H1 (cell line): ENCODE data around the gene MSI2. TPM values are rescaled to one million over a fixed set of nuclear protein-coding genes. Genes with fewer than 3 reads are reported as not detected.

ENCODE experiments used
- CTBP2 ChIP-seq: IDR thresholded peaks from 2 replicates; pipeline ENCODE4 v1.7.0; 2011; ENCODE audit warnings: borderline replicate concordance, mild to moderate bottlenecking, moderate library complexity, mixed read lengths, low read length; ENCODE audit not compliant: insufficient read depth, insufficient read length
- EP300 ChIP-seq, 2 experiments: IDR thresholded peaks; 1 replicate in 1 of 2; 2 replicates in 1 of 2; pipeline ENCODE4 v1.6.1; 2011 to 2012; ENCODE audit warnings: low read depth in 2 of 2, low read length in 2 of 2, mild to moderate bottlenecking in 2 of 2, borderline replicate concordance in 1 of 2, inconsistent platforms in 1 of 2, moderate library complexity in 1 of 2
- GTF2F1 ChIP-seq: IDR thresholded peaks from 2 replicates; pipeline ENCODE4 v1.6.1; 2012; ENCODE audit warnings: low read depth, low read length, improper control_type of control experiment, borderline replicate concordance
- JUND ChIP-seq: IDR thresholded peaks from 2 replicates; pipeline ENCODE4 v1.6.1; 2011; ENCODE audit warnings: mild to moderate bottlenecking, improper control_type of control experiment, low read length
- SIX5 ChIP-seq: IDR thresholded peaks from 2 replicates; pipeline ENCODE4 v1.6.1; 2011; ENCODE audit warnings: mild to moderate bottlenecking, low read depth, low read length
- SP1 ChIP-seq: IDR thresholded peaks from 2 replicates; pipeline ENCODE4 v1.6.1; 2011; ENCODE audit warnings: low read depth, low read length
- polyA plus RNA-seq, 7 experiments: library from polyadenylated mRNA; depleted of rRNA in 3 of 7; stranded (reverse) in 5 of 7; unstranded in 2 of 7; fragments of >200 nt in 5 of 7; fragments of 200-250 nt in 2 of 7; gene quantifications; 1 replicate in 5 of 7; 2 replicates in 1 of 7; 4 replicates in 1 of 7; pipeline versions ENCODE4 v1.2.1 to v1.2.3, GENCODE V29; 2011 to 2013; ENCODE audit warnings: missing spikeins in 2 of 7, mixed read lengths in 2 of 7
- total RNA-seq: library from RNA; stranded (reverse); fragmentation: NEBNext Ultra II Directional; extraction: Animal tissue kit (Norgen Biotek cat#: 25700); gene quantifications from 2 replicates; pipeline ENCODE4 v1.2.1, GENCODE V29; 2021
- TF ChIP-seq, protein P1 (sequence below), 3 experiments: IDR thresholded peaks; 1 replicate in 2 of 3; 2 replicates in 1 of 3; pipeline versions ENCODE4 v1.5.1 to v1.6.1; 2011; ENCODE audit warnings: low read length in 3 of 3, mild to moderate bottlenecking in 3 of 3, inconsistent platforms in 2 of 3, low read depth in 1 of 3, moderate library complexity in 1 of 3; ENCODE audit not compliant: insufficient read depth in 1 of 3; ENCODE audit errors: control extremely low read depth in 1 of 3

MSI2 gene
- total and polyA plus RNA-seq, 2 of the 8 experiments (the other 6 are each of a cell fraction or from before 2014, with no cell fraction given) = 36.7 to 80.6 TPM

DNA sequence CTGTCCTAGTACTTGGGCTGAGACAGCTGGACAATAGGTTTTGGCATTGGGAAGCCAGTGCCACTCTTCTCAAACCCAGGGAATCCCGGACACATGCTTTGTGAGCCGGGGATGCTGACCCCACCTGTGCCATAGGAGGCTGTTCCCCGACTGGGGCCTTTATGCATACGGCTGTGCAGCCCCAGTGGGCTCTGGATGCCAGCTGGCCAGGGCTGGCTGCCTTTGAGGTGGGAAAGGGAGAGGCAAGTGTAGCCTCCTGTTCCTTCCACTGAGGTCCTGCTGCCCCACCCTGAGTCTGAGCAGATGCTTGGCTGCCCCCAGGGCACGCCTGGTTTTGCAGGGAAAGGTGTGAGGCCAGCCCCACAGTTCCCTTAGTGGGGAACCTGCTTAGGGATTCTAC lies 383.1 kb downstream of the MSI2 start (continued):
- TF ChIP-seq EP300 (IDR thresholded peaks at IDR 0.05; ENCODE audit: borderline replicate concordance in 1 of 2, low read depth in 2 of 2, low read length in 2 of 2) (no peak), GTF2F1 (no peak), JUND (no peak), CTBP2 (no peak), SP1 (no peak), SIX5 (no peak)
- TF ChIP-seq, protein P1, sequence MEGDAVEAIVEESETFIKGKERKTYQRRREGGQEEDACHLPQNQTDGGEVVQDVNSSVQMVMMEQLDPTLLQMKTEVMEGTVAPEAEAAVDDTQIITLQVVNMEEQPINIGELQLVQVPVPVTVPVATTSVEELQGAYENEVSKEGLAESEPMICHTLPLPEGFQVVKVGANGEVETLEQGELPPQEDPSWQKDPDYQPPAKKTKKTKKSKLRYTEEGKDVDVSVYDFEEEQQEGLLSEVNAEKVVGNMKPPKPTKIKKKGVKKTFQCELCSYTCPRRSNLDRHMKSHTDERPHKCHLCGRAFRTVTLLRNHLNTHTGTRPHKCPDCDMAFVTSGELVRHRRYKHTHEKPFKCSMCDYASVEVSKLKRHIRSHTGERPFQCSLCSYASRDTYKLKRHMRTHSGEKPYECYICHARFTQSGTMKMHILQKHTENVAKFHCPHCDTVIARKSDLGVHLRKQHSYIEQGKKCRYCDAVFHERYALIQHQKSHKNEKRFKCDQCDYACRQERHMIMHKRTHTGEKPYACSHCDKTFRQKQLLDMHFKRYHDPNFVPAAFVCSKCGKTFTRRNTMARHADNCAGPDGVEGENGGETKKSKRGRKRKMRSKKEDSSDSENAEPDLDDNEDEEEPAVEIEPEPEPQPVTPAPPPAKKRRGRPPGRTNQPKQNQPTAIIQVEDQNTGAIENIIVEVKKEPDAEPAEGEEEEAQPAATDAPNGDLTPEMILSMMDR (IDR thresholded peaks at IDR 0.05; ENCODE audit: control extremely low read depth in 1 of 3, insufficient read depth in 1 of 3, low read depth in 1 of 3, low read length in 3 of 3) = no peak
- TF ChIP-seq, all 59 proteins: peak for 0
